ENCODE data around the gene PPM1J. TPM values are rescaled to one million over a fixed set of nuclear protein-coding genes. Genes with fewer than 3 reads are reported as not detected.
A peak's percentile ranks its signal among the peaks of the same experiment; 100 is the strongest.

The PPM1J gene
- total RNA-seq, 5 donors from 2014 or later (not counting 1 experiment from before 2014, with no cell fraction given) = 0.15 to 0.77 (median 0.38) TPM

DNA sequence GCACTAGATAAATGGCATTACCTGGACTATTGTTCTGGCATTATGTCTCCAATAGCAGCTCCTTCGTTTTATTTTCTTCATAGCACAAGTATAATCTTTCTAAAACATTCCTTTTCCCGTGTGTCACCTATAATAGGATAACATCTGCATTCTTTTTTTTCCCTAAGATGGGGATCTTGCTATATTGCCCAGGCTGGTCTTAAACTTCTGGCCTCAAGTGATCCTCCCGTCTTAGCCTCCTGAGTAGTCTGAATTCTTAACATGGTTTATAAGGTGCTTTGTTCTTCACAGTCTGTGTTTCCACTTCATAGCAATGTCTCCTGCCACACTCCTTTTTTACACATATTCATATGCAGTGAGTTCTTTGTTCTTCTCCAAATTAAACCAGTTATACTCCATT lies 49.3 kb downstream of the PPM1J start:
- H3K27ac ChIP-seq (ENCODE audit: low read length) = no peak overlapping the region
- peaks cover 21 to 26% (median 23%) of the 10 kb centered on the region in 3 donors for H3K4me1 Mint-ChIP-seq
- peaks cover 0 to 3% of the 10 kb centered on the region in 2 experiments for H3K4me1 ChIP-seq (ENCODE audit: control insufficient read depth in 1 of 2, extremely low read depth in 1 of 2, insufficient read depth in 2 of 2, low read length in 2 of 2)
- no peaks in the 10 kb centered on the region for H3K27me3 ChIP-seq (replicated peaks in 1 of 2; ENCODE audit: control insufficient read depth in 2 of 2, extremely low read depth in 1 of 2, insufficient read depth in 2 of 2, low read length in 1 of 2)
- H3K27ac Mint-ChIP-seq = peak overlapping the region; percentile 11 to 27
- H3K9me3 ChIP-seq = no peaks in the 10 kb centered on the region
- no peaks in the 10 kb centered on the region for H3K27me3 Mint-ChIP-seq
- no peak overlapping the region for H3K4me3 Mint-ChIP-seq
- no peak for ATAC-seq (replicated peaks in 1 of 4)
- DNase-seq = no peak
- no peaks in the 10 kb centered on the region for H3K9me3 Mint-ChIP-seq
- ChIA-PET CTCF (interaction anchor here in 1 of 2 donors (1.5 kb wide), 2 partner anchors 7 to 9 kb away, joined by 3 to 5 read pairs; partner anchors contain the start of gene MOV10), POLR2A (interaction anchor here in 1 of 2 donors (1.2 kb wide), 1 partner anchor 9 kb away, joined by 3 read pairs; no protein-coding TSS in a partner anchor)
- WGBS (ENCODE audit: insufficient coverage) = 100% methylated on average over 1 of the region's 3 CpGs
- peaks cover 10 to 75% of the 10 kb centered on the region in 2 donors for H3K36me3 ChIP-seq (ENCODE audit: control insufficient read depth in 2 of 2, extremely low read depth in 1 of 2, insufficient read depth in 1 of 2, low read length in 1 of 2)
- H3K36me3 Mint-ChIP-seq = peaks cover 65% of the 10 kb centered on the region
- H3K4me3 ChIP-seq (ENCODE audit: control insufficient read depth in 1 of 2, extremely low read depth in 1 of 2, low read length in 1 of 2) = no peak overlapping the region

Other genes starting within 250 kb of the PPM1J start
- under 1 TPM; 0.23 to 0.86 (median 0.47) TPM for gene WNT2B, start 206.4 kb downstream of the PPM1J start, total RNA-seq
- 10 to 100 TPM; 15.9 to 33.7 (median 17.7) TPM for gene ST7L, start 96.2 kb downstream of the PPM1J start, total RNA-seq
- 100 to 1,000 TPM; 115 to 189 (median 138) TPM for gene CAPZA1, start 95.5 kb downstream of the PPM1J start, total RNA-seq
- 100 to 1,000 TPM in 1 of 5 donors, 10 to 100 TPM in 4; 71.0 to 103 (median 86.1) TPM for gene MOV10, start 40.7 kb downstream of the PPM1J start, total RNA-seq
- gene RHOC, start 8.2 kb downstream of the PPM1J start, total RNA-seq = 10 to 100 TPM in 3 of 5 donors, 1 to 10 TPM in 2; 6.0 to 33.2 (median 12.1) TPM
- gene SLC16A1, start 240.9 kb upstream of the PPM1J start, total RNA-seq = 10 to 100 TPM; 13.3 to 23.2 (median 20.3) TPM